Adipocyte (in vitro differentiated cells): Measurements from ENCODE around the gene NUP210.
A peak's percentile ranks its signal among the peaks of the same experiment; 100 is the strongest.

Experiments used
- DNase-seq: peaks from one replicate; pipeline ENCODE4 v3.0.0-alpha.2; 2015; ENCODE audit warnings: low read depth
- H3K27me3 ChIP-seq: replicated peaks from 2 replicates; pipeline ENCODE4 v1.7.0; 2013; ENCODE audit warnings: mild to moderate bottlenecking, low read length, moderate library complexity; ENCODE audit not compliant: control insufficient read depth, insufficient read depth
- H3K36me3 ChIP-seq: 2 replicates; pipeline ENCODE4 v1.7.0; 2013; ENCODE audit warnings: low read length, mild to moderate bottlenecking, moderate library complexity; ENCODE audit not compliant: control insufficient read depth, insufficient read depth, severe bottlenecking
- H3K4me1 ChIP-seq: 2 replicates; pipeline ENCODE4 v1.7.0; 2013; ENCODE audit warnings: mild to moderate bottlenecking, low read length, moderate library complexity; ENCODE audit not compliant: control insufficient read depth, insufficient read depth
- H3K4me3 ChIP-seq: 2 replicates; pipeline ENCODE4 v1.7.0; 2013; ENCODE audit warnings: mild to moderate bottlenecking, low read length, moderate library complexity
- H3K9ac ChIP-seq: 2 replicates; pipeline ENCODE4 v1.7.0; 2013; ENCODE audit warnings: mild to moderate bottlenecking, low read length, moderate library complexity
- H3K9me3 ChIP-seq: 2 replicates; pipeline ENCODE4 v1.7.0; 2013; ENCODE audit warnings: mild to moderate bottlenecking, low read length, moderate library complexity; ENCODE audit not compliant: control insufficient read depth

The NUP210 gene

DNA sequence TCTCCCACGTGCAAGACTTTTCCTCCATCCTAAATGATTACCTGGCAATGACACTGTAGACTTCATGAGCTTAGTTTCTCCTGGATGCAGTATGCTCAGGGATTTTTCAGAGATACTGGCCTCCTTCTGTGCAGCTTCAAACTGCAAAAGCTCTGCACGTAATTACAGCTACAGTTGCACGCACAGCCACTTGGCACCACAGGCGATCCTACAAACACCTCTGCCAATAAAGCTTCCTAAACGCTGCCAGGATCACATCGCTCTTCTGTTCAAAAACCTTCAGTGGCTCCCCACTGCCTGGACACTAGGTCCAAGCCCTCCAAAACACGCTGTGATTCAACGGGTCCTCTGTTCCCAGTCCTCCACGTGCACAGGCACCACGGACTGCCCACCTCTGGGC lies 49.5 kb downstream of the NUP210 start:
- H3K4me1 ChIP-seq, result no peaks in the 10 kb centered on the region
- H3K27me3 ChIP-seq, result peaks cover 33% of the 10 kb centered on the region
- peaks cover 4% of the 10 kb centered on the region for H3K9me3 ChIP-seq
- H3K4me3 ChIP-seq, result no peak overlapping the region
- H3K9ac ChIP-seq, result no peak overlapping the region
- no peaks in the 10 kb centered on the region for H3K36me3 ChIP-seq
- no peak for DNase-seq

GRCh38 chr3:13370055-13370454 lies 50.1 kb downstream of the NUP210 start:
- Histone ChIP-seq H3K9me3 (peaks cover 4% of the 10 kb centered on the region), H3K36me3 (no peaks in the 10 kb centered on the region), H3K9ac (no peak overlapping the region), H3K4me1 (no peaks in the 10 kb centered on the region), H3K27me3 (peaks cover 31% of the 10 kb centered on the region), H3K4me3 (no peak overlapping the region)
- DNase-seq, result no peak

- no peaks in the 10 kb centered on the region for H3K36me3 ChIP-seq
- no peak overlapping the region for H3K4me3 ChIP-seq
- H3K4me1 ChIP-seq, result no peaks in the 10 kb centered on the region
- no peak for DNase-seq
- no peak overlapping the region for H3K9ac ChIP-seq
- H3K9me3 ChIP-seq, result peaks cover 4% of the 10 kb centered on the region
- peaks cover 31% of the 10 kb centered on the region for H3K27me3 ChIP-seq
These were observed 51.3 kb downstream of the NUP210 start for GRCh38 chr3:13368834-13369233.

GRCh38 chr3:13367728-13368127 lies 52.4 kb downstream of the NUP210 start:
- Histone ChIP-seq H3K9ac (no peak overlapping the region), H3K4me1 (no peaks in the 10 kb centered on the region), H3K4me3 (no peak overlapping the region), H3K27me3 (peaks cover 34% of the 10 kb centered on the region), H3K9me3 (peaks cover 4% of the 10 kb centered on the region), H3K36me3 (no peaks in the 10 kb centered on the region)
- no peak for DNase-seq

- H3K4me1 ChIP-seq, result no peaks in the 10 kb centered on the region
- no peak overlapping the region for H3K4me3 ChIP-seq
- DNase-seq, result no peak
- H3K36me3 ChIP-seq, result no peaks in the 10 kb centered on the region
- no peak overlapping the region for H3K9ac ChIP-seq
- H3K9me3 ChIP-seq, result peaks cover 4% of the 10 kb centered on the region
- H3K27me3 ChIP-seq, result peaks cover 30% of the 10 kb centered on the region
These were observed 54.4 kb downstream of the NUP210 start for GRCh38 chr3:13365390-13366379.

- H3K9ac ChIP-seq, result no peak overlapping the region
- no peak overlapping the region for H3K4me3 ChIP-seq
- no peaks in the 10 kb centered on the region for H3K36me3 ChIP-seq
- H3K27me3 ChIP-seq, result peaks cover 34% of the 10 kb centered on the region
- peaks cover 4% of the 10 kb centered on the region for H3K9me3 ChIP-seq
- H3K4me1 ChIP-seq, result no peaks in the 10 kb centered on the region
- DNase-seq, result peak; percentile 15
These were observed 55.4 kb downstream of the NUP210 start for GRCh38 chr3:13364602-13365271.

DNA sequence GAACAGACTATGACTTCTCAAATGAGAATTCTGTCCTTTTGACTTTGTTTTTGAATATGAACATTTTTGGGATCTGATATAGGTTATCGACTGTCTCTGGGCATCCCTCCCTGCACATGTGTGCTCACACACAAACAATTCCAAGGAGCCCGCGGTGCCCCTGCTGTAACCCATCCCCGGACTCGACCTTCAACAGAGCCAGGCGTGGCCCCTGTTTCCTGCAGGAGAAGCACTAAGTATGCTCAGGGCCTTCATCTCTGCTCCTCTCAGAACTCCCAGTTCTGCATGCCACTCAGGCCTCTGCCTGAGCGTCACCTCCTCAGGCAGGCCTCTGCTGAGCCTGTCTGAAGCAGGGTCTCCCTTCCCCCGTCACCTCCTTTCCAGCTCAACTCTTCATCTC lies 57.6 kb downstream of the NUP210 start:
- Histone ChIP-seq H3K27me3 (peaks cover 25% of the 10 kb centered on the region), H3K36me3 (no peaks in the 10 kb centered on the region), H3K9ac (no peak overlapping the region), H3K4me3 (no peak overlapping the region), H3K4me1 (no peaks in the 10 kb centered on the region), H3K9me3 (no peaks in the 10 kb centered on the region)
- no peak for DNase-seq

DNA sequence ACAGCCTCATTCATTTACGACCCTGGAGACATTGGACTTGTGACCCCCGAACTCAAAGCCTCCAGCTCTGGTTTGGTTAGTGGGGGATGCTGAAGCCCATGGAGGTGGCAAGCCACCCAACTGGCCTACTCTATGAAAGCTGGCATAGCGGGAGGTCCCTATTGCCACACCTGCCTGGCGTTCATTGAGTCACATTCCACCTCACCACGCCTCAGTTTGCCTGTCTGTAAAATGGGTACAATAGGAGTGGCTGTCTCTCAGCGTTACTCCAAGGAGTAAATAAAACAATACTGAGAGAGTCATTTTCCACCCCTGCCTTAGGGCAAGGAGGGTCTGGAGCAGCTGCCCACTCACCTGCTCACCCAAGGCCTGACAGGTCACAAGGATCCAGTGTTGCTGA lies 60.2 kb downstream of the NUP210 start:
- no peak for DNase-seq
- H3K27me3 ChIP-seq, result peaks cover 35% of the 10 kb centered on the region
- no peak overlapping the region for H3K4me3 ChIP-seq
- H3K36me3 ChIP-seq, result no peaks in the 10 kb centered on the region
- H3K9ac ChIP-seq, result no peak overlapping the region
- no peaks in the 10 kb centered on the region for H3K4me1 ChIP-seq
- no peaks in the 10 kb centered on the region for H3K9me3 ChIP-seq

DNA sequence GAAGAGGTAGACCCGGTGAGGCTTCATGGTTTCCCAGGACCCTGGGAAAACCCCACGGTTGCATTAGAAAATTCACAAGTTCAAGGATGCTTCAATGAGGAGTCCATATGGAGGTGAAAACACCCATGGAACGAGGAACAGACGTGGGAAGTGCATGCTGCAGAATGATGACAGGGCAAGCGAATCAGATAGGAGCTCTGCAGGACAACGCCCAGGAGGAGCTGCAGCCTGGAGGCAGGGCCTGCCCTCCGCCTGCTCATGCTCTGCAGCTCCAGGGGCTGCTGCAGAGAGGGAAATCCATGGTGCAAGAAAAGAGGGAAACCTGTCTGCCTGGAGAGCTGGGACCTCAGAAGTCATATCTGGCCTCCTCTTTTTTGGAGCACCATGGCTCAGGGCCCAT lies 61.5 kb downstream of the NUP210 start:
- Histone ChIP-seq H3K4me1 (no peaks in the 10 kb centered on the region), H3K4me3 (no peak overlapping the region), H3K9ac (no peak overlapping the region), H3K36me3 (no peaks in the 10 kb centered on the region), H3K27me3 (peaks cover 46% of the 10 kb centered on the region), H3K9me3 (no peaks in the 10 kb centered on the region)
- no peak for DNase-seq

DNA sequence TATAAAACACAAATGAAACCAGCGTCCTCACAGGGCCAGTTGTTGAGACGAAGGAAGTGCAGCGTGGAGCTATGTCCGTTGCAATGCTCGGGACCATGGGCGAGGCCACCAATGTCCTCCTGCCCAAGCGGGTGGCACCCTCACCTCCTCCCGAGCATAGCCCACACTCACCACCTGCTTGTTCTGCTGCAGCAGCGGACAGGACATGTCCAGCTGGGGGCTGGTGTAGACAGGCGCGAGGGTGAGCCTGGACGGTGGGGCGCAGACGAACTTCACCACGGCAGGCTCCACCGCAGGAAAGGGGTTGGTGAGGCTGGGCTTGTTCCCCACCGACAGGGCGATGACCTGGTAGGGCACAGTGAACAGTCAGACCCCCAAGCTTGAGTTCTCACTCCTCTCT lies 62.1 kb downstream of the NUP210 start:
- Histone ChIP-seq H3K27me3 (peaks cover 48% of the 10 kb centered on the region), H3K9me3 (no peaks in the 10 kb centered on the region), H3K4me1 (no peaks in the 10 kb centered on the region), H3K4me3 (no peak overlapping the region), H3K36me3 (no peaks in the 10 kb centered on the region), H3K9ac (no peak overlapping the region)
- DNase-seq, result no peak

GRCh38 chr3:13357074-13357473 lies 63.0 kb downstream of the NUP210 start:
- no peaks in the 10 kb centered on the region for H3K4me1 ChIP-seq
- no peaks in the 10 kb centered on the region for H3K36me3 ChIP-seq
- H3K4me3 ChIP-seq, result no peak overlapping the region
- no peak overlapping the region for H3K9ac ChIP-seq
- peaks cover 41% of the 10 kb centered on the region for H3K27me3 ChIP-seq
- H3K9me3 ChIP-seq, result no peaks in the 10 kb centered on the region
- no peak for DNase-seq
